Gastroesophageal sphincter (tissue), 3 donors: Measurements from ENCODE around the gene DDHD1.

Experiments
- CTCF ChIP-seq, 4 experiments: fragments of 200-600 bp in 2 of 4; fragments of 450-650 bp in 2 of 4; sonication (generic) in 1 of 4; IDR thresholded peaks; one replicate each; pipeline ENCODE4 v1.5.1; 2017 to 2019; ENCODE audit warnings: antibody characterized with exemption in 4 of 4, mild to moderate bottlenecking in 2 of 4, moderate library complexity in 2 of 4
- POLR2A ChIP-seq, 2 donors: fragments of 450-650 bp; IDR thresholded peaks; one replicate each; pipeline ENCODE4 v1.6.1; 2017; ENCODE audit warnings: antibody characterized with exemption in 2 of 2, mild to moderate bottlenecking in 2 of 2, moderate library complexity in 1 of 2
- POLR2AphosphoS5 ChIP-seq: sonication (generic); formaldehyde crosslinking; IDR thresholded peaks from one replicate; pipeline ENCODE4 v1.6.1; 2017; ENCODE audit warnings: antibody characterized with exemption

DNA sequence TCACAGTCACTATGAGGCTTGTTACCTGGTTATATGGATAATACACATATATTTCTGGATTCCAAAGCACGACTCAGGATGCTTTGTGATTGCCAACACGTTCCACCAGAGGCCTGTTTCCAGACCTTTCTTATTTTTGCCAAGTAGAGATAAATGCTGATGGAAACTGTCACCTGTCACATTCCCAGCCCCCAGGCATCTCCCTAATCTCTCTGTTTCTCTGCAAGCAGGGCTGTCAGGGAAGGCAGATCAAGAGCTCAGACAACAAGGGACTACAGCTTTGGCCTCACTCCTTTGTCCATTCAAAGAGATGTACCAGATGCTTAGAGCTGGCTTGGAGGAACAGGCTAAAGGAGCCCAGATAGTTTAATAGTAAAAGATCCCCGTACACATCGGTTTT is 21.8 kb upstream of the DDHD1 start:
- no peak for TF ChIP-seq CTCF (IDR thresholded peaks at IDR 0.05)
- TF ChIP-seq POLR2A (IDR thresholded peaks at IDR 0.05): no peak
- TF ChIP-seq POLR2AphosphoS5: no peak
